Activated CD8-positive, alpha-beta T cell treated with anti-CD3 and anti-CD28 coated beads for 36 hours (primary cell): ENCODE measurements around the gene GP5. TPM values are rescaled to one million over a fixed set of nuclear protein-coding genes. Genes with fewer than 3 reads are reported as not detected.

Experiments used
- ATAC-seq: fragments of 200-7000 bp; cut with Tn5 transposase; one replicate; pipeline ENCODE4 v1.10.0; 2021; ENCODE audit warnings: mild to moderate bottlenecking, moderate library complexity
- CTCF ChIA-PET: fragments of 350-600 bp; sonication (Branson Sonifier 250); formaldehyde crosslinking; loops from one replicate; lab custom pipeline; 2021; ENCODE audit warnings: antibody characterized with exemption; lab: Charles Lee
- POLR2A ChIA-PET: fragments of 350-600 bp; sonication (Branson Sonifier 250); formaldehyde crosslinking; loops from one replicate; lab custom pipeline; 2021; ENCODE audit warnings: antibody characterized with exemption; lab: Charles Lee
- DNase-seq: peaks from one replicate; pipeline ENCODE4 v3.0.0-alpha.2; 2020
- H3K27ac Mint-ChIP-seq: one replicate; pipeline ENCODE4 v1.8.0; 2021; ENCODE audit warnings: mild to moderate bottlenecking, mixed read lengths
- H3K27me3 Mint-ChIP-seq: one replicate; pipeline ENCODE4 v1.8.0; 2021; ENCODE audit warnings: mixed read lengths
- H3K36me3 Mint-ChIP-seq: one replicate; pipeline ENCODE4 v1.8.0; 2021; ENCODE audit warnings: low read depth, mixed read lengths
- H3K4me1 Mint-ChIP-seq: one replicate; pipeline ENCODE4 v1.8.0; 2021; ENCODE audit warnings: low read depth, mixed read lengths
- H3K4me3 Mint-ChIP-seq: one replicate; pipeline ENCODE4 v1.8.0; 2021; ENCODE audit warnings: mild to moderate bottlenecking, moderate library complexity, mixed read lengths
- H3K9me3 Mint-ChIP-seq: one replicate; pipeline ENCODE4 v1.8.0; 2021; ENCODE audit warnings: mixed read lengths
- intact Hi-C: fragments of 100-400 bp; cut with micrococcal nuclease; formaldehyde crosslinking; loops from one replicate; pipeline ENCODE4 v1.10.0; 2022
- total RNA-seq, 2 experiments: library from RNA; stranded (reverse); gene quantifications; one replicate each; pipeline ENCODE4 v1.2.3, GENCODE V29; 2021
- TF ChIP-seq, protein P1 (sequence below): fragments of 200-600 bp; IDR thresholded peaks from one replicate; pipeline ENCODE4 v1.8.0; 2022; ENCODE audit warnings: antibody characterized with exemption, mild to moderate bottlenecking

GP5 gene
- total RNA-seq, 2 experiments from 2014 or later: 0.72 to 0.83 TPM

DNA sequence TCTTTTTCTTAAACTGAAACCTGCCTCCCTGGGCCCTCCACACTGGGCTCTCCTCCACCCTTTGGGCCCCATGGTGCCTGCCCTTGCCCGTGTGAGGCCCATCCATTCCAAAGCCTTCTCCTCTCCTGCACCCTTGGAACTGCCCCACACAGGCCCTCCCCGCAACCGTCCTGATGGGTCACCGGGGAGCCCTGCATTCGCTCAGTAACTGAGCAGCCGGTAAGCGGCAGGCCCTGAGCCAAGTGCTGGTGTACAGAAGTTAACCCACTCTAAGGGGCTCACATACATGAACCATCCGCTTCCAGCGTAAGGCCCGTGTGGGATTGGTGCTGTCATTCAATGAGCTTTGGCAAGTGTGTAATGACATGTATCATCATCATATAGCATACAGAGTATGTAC, 24.1 kb downstream of the GP5 start:
- no peak for DNase-seq
- Mint-ChIP-seq H3K4me1 (no peaks in the 10 kb centered on the region), H3K27ac (no peak overlapping the region), H3K27me3 (peaks cover 4% of the 10 kb centered on the region), H3K36me3 (no peaks in the 10 kb centered on the region), H3K9me3 (no peaks in the 10 kb centered on the region), H3K4me3 (no peak overlapping the region)
- TF ChIP-seq, protein P1, sequence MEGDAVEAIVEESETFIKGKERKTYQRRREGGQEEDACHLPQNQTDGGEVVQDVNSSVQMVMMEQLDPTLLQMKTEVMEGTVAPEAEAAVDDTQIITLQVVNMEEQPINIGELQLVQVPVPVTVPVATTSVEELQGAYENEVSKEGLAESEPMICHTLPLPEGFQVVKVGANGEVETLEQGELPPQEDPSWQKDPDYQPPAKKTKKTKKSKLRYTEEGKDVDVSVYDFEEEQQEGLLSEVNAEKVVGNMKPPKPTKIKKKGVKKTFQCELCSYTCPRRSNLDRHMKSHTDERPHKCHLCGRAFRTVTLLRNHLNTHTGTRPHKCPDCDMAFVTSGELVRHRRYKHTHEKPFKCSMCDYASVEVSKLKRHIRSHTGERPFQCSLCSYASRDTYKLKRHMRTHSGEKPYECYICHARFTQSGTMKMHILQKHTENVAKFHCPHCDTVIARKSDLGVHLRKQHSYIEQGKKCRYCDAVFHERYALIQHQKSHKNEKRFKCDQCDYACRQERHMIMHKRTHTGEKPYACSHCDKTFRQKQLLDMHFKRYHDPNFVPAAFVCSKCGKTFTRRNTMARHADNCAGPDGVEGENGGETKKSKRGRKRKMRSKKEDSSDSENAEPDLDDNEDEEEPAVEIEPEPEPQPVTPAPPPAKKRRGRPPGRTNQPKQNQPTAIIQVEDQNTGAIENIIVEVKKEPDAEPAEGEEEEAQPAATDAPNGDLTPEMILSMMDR: no peak
- intact Hi-C loops: no loop called here
- ChIA-PET CTCF (interaction anchor here (0.9 to 1.1 kb wide), 2 partner anchors 17 to 29 kb away, joined by 3 to 4 read pairs; no protein-coding TSS in a partner anchor), POLR2A (no interaction called here)
- ATAC-seq: no peak

DNA sequence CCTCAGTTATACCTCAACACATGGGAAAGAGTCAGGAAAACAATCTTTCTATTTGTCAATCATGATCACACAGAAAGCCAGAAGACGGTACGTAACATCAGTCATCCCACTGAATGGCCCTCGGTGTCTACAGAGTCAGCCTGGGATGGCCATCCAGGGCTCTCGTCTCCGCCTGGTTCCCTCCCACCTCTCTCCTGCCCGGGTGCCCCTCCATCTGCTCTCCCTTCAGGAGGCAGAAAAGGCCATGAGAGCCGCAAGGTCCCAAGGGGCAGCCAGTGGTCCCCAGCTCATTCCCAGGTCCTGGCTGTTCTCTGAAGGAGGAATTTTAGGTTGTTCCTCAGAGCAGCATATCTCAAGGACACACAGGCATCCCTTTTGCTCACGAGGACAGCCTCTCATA, 25.2 kb downstream of the GP5 start:
- ChIA-PET POLR2A (no interaction called here), CTCF (interaction anchor here (0.9 kb wide), 1 partner anchor 18 kb away, joined by 3 read pairs; no protein-coding TSS in a partner anchor)
- ATAC-seq (no peak), DNase-seq (no peak)
- Mint-ChIP-seq H3K4me1 (no peaks in the 10 kb centered on the region), H3K4me3 (no peak overlapping the region), H3K27me3 (peaks cover 12% of the 10 kb centered on the region), H3K27ac (no peak overlapping the region), H3K9me3 (no peaks in the 10 kb centered on the region), H3K36me3 (no peaks in the 10 kb centered on the region)
- intact Hi-C loops: no loop called here
- TF ChIP-seq, protein P1: no peak

DNA sequence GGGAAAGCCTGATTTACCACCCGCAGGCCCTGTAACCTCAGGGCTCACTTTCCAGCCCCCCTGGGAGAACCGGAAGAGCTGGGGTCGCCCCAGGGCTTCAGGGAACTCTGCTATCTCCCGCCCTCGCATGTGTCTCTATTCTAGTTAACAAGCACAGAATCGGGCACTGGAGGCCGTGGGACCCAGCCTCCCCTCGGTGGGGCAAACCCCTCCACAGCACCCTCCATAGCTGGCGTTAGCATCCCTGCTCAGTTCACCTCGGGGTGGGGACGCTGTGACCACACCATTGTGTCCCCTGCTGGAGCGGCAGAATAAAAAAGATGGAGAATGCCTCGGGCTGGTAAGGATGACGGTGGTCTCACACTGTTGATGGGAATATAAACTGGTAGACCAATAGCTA, 26.0 kb downstream of the GP5 start:
- Mint-ChIP-seq H3K4me1 (no peaks in the 10 kb centered on the region), H3K9me3 (no peaks in the 10 kb centered on the region), H3K27ac (no peak overlapping the region), H3K27me3 (peaks cover 17% of the 10 kb centered on the region), H3K36me3 (no peaks in the 10 kb centered on the region), H3K4me3 (no peak overlapping the region)
- ChIA-PET CTCF (interaction anchor here (0.6 kb wide), 1 partner anchor 31 kb away, joined by 3 read pairs; no protein-coding TSS in a partner anchor), POLR2A (no interaction called here)
- ATAC-seq: no peak
- intact Hi-C loops: no loop called here
- TF ChIP-seq, protein P1: no peak
- DNase-seq: no peak

DNA sequence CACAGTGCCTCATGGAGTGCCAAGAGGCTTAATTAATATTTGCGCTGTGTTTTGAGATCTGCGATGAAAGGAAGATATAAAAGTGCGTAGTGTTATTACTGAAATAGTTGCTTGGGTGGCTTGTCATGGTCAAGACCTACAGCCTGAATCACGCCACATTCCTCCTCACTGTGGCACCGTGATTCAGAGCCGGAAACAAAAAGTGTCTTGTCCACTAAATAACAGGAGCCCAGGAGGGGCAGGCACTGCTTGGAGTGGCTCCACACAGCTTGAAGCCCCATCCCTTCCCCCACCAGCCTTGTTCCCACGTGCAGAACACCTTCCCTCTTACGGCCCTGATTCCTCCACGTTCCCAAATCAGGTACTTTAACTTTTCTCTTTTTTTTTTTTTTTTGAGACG, 28.3 kb downstream of the GP5 start:
- POLR2A ChIA-PET: no interaction called here
- DNase-seq: no peak
- H3K4me1 Mint-ChIP-seq: no peaks in the 10 kb centered on the region
- TF ChIP-seq, protein P1: no peak
- intact Hi-C loops: no loop called here
- H3K36me3 Mint-ChIP-seq: no peaks in the 10 kb centered on the region
- no peak overlapping the region for H3K27ac Mint-ChIP-seq
- no peak overlapping the region for H3K4me3 Mint-ChIP-seq
- CTCF ChIA-PET: no interaction called here
- no peak for ATAC-seq
- H3K27me3 Mint-ChIP-seq: peaks cover 23% of the 10 kb centered on the region
- no peaks in the 10 kb centered on the region for H3K9me3 Mint-ChIP-seq

DNA sequence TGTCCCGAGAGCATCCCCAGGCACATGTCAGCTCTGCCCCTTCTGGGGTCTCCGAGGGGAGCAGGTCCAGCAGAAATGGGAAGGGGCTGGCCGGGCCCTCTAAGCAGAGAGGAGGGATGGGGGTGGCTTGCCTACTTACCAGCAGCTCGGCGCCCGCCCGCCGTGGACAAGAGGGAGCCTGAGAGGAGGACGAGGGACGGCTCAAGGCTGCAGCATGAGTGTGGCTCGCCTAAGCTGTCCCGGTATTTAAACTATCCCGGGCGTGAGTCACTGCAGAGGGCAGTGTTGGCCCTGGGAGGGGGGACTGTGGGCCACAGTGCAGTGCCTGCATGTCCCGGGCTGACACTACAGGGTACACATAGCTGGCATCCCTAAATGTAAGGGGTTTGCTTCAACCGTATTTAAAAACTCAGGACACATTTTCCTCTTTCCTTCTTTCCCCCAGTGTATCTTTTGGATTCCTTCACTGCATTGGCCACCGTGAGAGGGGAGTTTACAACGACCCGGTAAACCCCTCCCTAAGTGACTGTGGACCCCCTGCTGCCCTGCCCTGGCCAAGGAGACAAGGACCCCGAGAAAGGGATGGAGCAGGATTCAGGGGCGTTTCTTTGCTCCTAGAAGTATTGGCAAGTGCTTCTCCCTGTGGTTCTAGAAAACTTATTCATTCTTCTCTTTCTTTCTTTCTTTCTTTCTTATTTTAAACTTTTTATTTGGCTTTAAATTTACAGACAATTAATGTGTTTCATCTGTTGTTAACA, 29.4 kb downstream of the GP5 start, which contains the start of gene LRRC15:
LRRC15 (minus strand) TSS at position 222 of the 758 bp plus-strand sequence. CDS start 8,700 bp downstream, outside the sequence.
- Mint-ChIP-seq H3K9me3 (no peaks in the 10 kb centered on the region), H3K36me3 (no peaks in the 10 kb centered on the region), H3K27ac (no peak within 1 kb of the TSS), H3K27me3 (peaks cover 23% of the 10 kb centered on the region), H3K4me3 (no peak within 1 kb of the TSS), H3K4me1 (no peaks in the 10 kb centered on the region)
- intact Hi-C loops: no loop called here
- DNase-seq (no peak), ATAC-seq (no peak)
- ChIA-PET CTCF (no interaction called here), POLR2A (no interaction called here)
- TF ChIP-seq, protein P1: no peak
